ENCODE measurements around the gene LHPP. TPM values are rescaled to one million over a fixed set of nuclear protein-coding genes. Genes with fewer than 3 reads are reported as not detected.

The LHPP gene
- total and polyA plus RNA-seq, 9 donors = 4.3 to 19.9 (median 12.6) TPM

- Histone ChIP-seq H3K9me3 (no peaks in the 10 kb centered on the region), H3K27ac (no peak overlapping the region), H3K4me3 (no peak overlapping the region), H3K4me1 (ENCODE audit: insufficient read depth) (no peaks in the 10 kb centered on the region), H3K36me3 (no peaks in the 10 kb centered on the region), H3K27me3 (no peaks in the 10 kb centered on the region)
- no peak for DNase-seq
- intact Hi-C loops (cut with DNase I) = no loop called here
- WGBS, 3 donors = 78 to 82% (median 80%) methylated on average over 11 of the region's 11 CpGs
- TF ChIP-seq POLR2A (IDR thresholded peaks at IDR 0.05) (no peak), EP300 (IDR thresholded peaks at IDR 0.05) (no peak)
- TF ChIP-seq, protein P1, sequence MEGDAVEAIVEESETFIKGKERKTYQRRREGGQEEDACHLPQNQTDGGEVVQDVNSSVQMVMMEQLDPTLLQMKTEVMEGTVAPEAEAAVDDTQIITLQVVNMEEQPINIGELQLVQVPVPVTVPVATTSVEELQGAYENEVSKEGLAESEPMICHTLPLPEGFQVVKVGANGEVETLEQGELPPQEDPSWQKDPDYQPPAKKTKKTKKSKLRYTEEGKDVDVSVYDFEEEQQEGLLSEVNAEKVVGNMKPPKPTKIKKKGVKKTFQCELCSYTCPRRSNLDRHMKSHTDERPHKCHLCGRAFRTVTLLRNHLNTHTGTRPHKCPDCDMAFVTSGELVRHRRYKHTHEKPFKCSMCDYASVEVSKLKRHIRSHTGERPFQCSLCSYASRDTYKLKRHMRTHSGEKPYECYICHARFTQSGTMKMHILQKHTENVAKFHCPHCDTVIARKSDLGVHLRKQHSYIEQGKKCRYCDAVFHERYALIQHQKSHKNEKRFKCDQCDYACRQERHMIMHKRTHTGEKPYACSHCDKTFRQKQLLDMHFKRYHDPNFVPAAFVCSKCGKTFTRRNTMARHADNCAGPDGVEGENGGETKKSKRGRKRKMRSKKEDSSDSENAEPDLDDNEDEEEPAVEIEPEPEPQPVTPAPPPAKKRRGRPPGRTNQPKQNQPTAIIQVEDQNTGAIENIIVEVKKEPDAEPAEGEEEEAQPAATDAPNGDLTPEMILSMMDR (IDR thresholded peaks at IDR 0.05) = no peak
Observed at GRCh38 chr10:124572751-124573150, 111.1 kb downstream of the LHPP start.

- no peaks in the 10 kb centered on the region for H3K4me1 ChIP-seq (ENCODE audit: insufficient read depth)
- H3K27ac ChIP-seq = no peak overlapping the region
- no peaks in the 10 kb centered on the region for H3K27me3 ChIP-seq
- intact Hi-C loops (cut with DNase I) = no loop called here
- H3K4me3 ChIP-seq = no peak overlapping the region
- peak in 1 of 5 donors; percentile 12 for DNase-seq
- H3K9me3 ChIP-seq = no peaks in the 10 kb centered on the region
- H3K36me3 ChIP-seq = no peaks in the 10 kb centered on the region
- TF ChIP-seq, protein P1 (IDR thresholded peaks at IDR 0.05) = no peak
- TF ChIP-seq POLR2A (IDR thresholded peaks at IDR 0.05) (no peak), EP300 (IDR thresholded peaks at IDR 0.05) (no peak)
- 87 to 91% (median 91%) methylated on average over 31 of the region's 31 CpGs for whole genome bisulfite sequencing, 3 donors
Observed at GRCh38 chr10:124573726-124574455, 112.3 kb downstream of the LHPP start.

DNA sequence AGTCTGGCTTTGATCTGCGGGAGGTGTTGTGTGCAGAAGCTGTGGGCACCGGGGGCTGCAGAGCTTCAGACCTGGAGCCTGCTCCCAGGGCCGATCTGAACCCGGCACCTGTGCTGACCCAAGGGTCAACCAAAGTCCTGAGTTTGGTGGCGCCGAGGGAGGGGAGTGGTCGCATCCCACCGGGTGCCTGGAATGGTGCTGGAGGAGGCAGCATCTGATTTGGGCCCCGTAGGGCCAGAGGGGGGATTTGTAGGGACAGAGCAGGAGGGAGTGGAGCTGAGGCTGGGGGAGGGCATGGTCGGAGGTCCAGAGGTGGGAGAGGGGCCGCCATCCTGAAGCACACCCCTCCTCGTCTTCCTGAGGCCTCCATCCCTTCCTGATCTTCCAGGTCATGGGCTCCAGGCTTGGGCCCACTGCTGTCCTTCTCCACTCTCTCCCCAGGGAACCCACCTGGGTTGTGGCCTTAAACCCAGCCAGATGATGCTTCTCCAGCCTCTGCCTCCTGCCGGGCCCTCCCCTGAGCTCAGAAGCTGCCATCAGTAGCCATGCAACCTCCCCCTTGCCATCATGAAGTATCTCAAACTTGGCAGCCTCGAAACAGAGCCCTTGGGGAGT lies 112.9 kb downstream of the LHPP start:
- Histone ChIP-seq H3K4me1 (ENCODE audit: insufficient read depth) (no peaks in the 10 kb centered on the region), H3K4me3 (no peak overlapping the region), H3K27ac (no peak overlapping the region), H3K27me3 (no peaks in the 10 kb centered on the region), H3K36me3 (no peaks in the 10 kb centered on the region), H3K9me3 (no peaks in the 10 kb centered on the region)
- DNase-seq = peak in 1 of 5 donors; percentile 15
- TF ChIP-seq POLR2A (IDR thresholded peaks at IDR 0.05) (no peak), EP300 (IDR thresholded peaks at IDR 0.05) (no peak)
- TF ChIP-seq, protein P1 (IDR thresholded peaks at IDR 0.05) = no peak
- intact Hi-C loops (cut with DNase I) = no loop called here
- WGBS, 3 donors = 89 to 91% (median 91%) methylated on average over 14 of the region's 14 CpGs

GRCh38 chr10:124575107-124576035 lies 113.7 kb downstream of the LHPP start:
- H3K27ac ChIP-seq = no peak overlapping the region
- DNase-seq = peak in 1 of 5 donors; percentile 18

More at GRCh38 chr10:124575107-124576035, 113.7 kb downstream of the LHPP start:
- 82 to 93% (median 90%) methylated on average over 22 of the region's 22 CpGs for WGBS, 3 donors
- Histone ChIP-seq H3K4me3 (no peak overlapping the region), H3K4me1 (ENCODE audit: insufficient read depth) (no peaks in the 10 kb centered on the region), H3K36me3 (no peaks in the 10 kb centered on the region), H3K9me3 (no peaks in the 10 kb centered on the region), H3K27me3 (no peaks in the 10 kb centered on the region)
- TF ChIP-seq EP300 (IDR thresholded peaks at IDR 0.05) (no peak), POLR2A (IDR thresholded peaks at IDR 0.05) (no peak)
- TF ChIP-seq, protein P1 (IDR thresholded peaks at IDR 0.05) = no peak
- intact Hi-C loops (cut with DNase I) = no loop called here
